Gastroesophageal sphincter (tissue), 3 donors: ENCODE results near the gene RNPEP.

Experiments used
- EP300 ChIP-seq: sonication (generic); formaldehyde crosslinking; IDR thresholded peaks from one replicate; pipeline ENCODE4 v1.6.1; 2017; ENCODE audit warnings: antibody characterized with exemption, mild to moderate bottlenecking
- POLR2A ChIP-seq, 2 donors: fragments of 450-650 bp; IDR thresholded peaks; one replicate each; pipeline ENCODE4 v1.6.1; 2017; ENCODE audit warnings: antibody characterized with exemption in 2 of 2, mild to moderate bottlenecking in 2 of 2, moderate library complexity in 1 of 2
- POLR2AphosphoS5 ChIP-seq: sonication (generic); formaldehyde crosslinking; IDR thresholded peaks from one replicate; pipeline ENCODE4 v1.6.1; 2017; ENCODE audit warnings: antibody characterized with exemption
- TF ChIP-seq, protein P1 (sequence below), 4 experiments: fragments of 200-600 bp in 2 of 4; fragments of 450-650 bp in 2 of 4; sonication (generic) in 1 of 4; IDR thresholded peaks; one replicate each; pipeline ENCODE4 v1.5.1; 2017 to 2019; ENCODE audit warnings: antibody characterized with exemption in 4 of 4, mild to moderate bottlenecking in 2 of 4, moderate library complexity in 2 of 4

- TF ChIP-seq, protein P1, sequence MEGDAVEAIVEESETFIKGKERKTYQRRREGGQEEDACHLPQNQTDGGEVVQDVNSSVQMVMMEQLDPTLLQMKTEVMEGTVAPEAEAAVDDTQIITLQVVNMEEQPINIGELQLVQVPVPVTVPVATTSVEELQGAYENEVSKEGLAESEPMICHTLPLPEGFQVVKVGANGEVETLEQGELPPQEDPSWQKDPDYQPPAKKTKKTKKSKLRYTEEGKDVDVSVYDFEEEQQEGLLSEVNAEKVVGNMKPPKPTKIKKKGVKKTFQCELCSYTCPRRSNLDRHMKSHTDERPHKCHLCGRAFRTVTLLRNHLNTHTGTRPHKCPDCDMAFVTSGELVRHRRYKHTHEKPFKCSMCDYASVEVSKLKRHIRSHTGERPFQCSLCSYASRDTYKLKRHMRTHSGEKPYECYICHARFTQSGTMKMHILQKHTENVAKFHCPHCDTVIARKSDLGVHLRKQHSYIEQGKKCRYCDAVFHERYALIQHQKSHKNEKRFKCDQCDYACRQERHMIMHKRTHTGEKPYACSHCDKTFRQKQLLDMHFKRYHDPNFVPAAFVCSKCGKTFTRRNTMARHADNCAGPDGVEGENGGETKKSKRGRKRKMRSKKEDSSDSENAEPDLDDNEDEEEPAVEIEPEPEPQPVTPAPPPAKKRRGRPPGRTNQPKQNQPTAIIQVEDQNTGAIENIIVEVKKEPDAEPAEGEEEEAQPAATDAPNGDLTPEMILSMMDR (IDR thresholded peaks at IDR 0.05), result no peak
- TF ChIP-seq EP300, result no peak
- TF ChIP-seq POLR2A (IDR thresholded peaks at IDR 0.05), result no peak
- no peak for TF ChIP-seq POLR2AphosphoS5
Observed at GRCh38 chr1:201990427-201990826, 8.0 kb downstream of the RNPEP start.
